Measurements from ENCODE around the gene FBXO31.

Gene FBXO31

GRCh38 chr16:87339086-87339723 lies 44.4 kb downstream of the FBXO31 start:
- H3K9ac ChIP-seq (ENCODE audit: low read length in 2 of 2): no peak overlapping the region
- H3K4me3 ChIP-seq (ENCODE audit: low read length in 2 of 2): no peak overlapping the region
- no peak overlapping the region for H3K27ac ChIP-seq (ENCODE audit: low read length)
- H3K27me3 ChIP-seq (ENCODE audit: control insufficient read depth in 1 of 2, insufficient read depth in 2 of 2, low read length in 2 of 2): no peaks in the 10 kb centered on the region
- peaks cover 45% of the 10 kb centered on the region in 2 donors for H3K36me3 ChIP-seq (ENCODE audit: control insufficient read depth in 2 of 2, insufficient read depth in 2 of 2, low read length in 2 of 2)
- no peaks in the 10 kb centered on the region for H3K4me1 ChIP-seq (ENCODE audit: control insufficient read depth, insufficient read depth, low read length)
- no peaks in the 10 kb centered on the region for H3K9me3 ChIP-seq (ENCODE audit: control insufficient read depth in 2 of 2, low read length in 2 of 2)

DNA sequence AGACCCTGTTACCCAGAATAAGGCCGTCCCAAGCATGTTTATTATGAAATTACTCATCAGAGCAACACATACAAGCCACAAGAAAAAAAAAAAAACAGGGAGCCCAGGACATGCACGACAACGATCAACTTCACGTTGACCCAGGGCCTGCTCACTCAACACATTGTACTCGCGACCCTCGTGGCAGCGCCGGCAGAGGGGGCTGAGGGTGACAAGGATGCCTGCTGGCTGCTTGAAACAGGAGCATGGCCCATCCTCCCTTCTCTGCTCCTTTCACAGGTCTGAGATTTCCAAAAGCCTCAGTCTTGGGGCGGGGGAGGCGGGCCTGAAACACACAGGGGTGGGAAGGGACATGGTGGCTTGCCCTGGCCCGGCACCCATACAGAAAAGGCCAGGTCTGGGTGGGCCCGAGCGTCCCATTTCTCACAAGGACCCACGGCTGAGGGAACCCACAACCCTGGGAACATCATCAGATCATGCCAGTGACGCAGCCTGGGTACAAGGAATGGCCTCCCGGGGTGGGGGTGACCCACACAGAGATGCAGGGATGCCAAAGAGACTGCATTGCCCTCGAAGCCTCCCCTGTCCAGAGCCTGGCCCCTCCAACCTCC lies 45.3 kb downstream of the FBXO31 start:
- Histone ChIP-seq H3K4me3 (ENCODE audit: low read length in 2 of 2) (no peak overlapping the region), H3K36me3 (ENCODE audit: control insufficient read depth in 2 of 2, insufficient read depth in 2 of 2, low read length in 2 of 2) (peaks cover 44 to 45% of the 10 kb centered on the region in 2 donors), H3K27ac (ENCODE audit: low read length) (no peak overlapping the region), H3K27me3 (ENCODE audit: control insufficient read depth in 1 of 2, insufficient read depth in 2 of 2, low read length in 2 of 2) (no peaks in the 10 kb centered on the region), H3K9ac (ENCODE audit: low read length in 2 of 2) (no peak overlapping the region), H3K4me1 (ENCODE audit: control insufficient read depth, insufficient read depth, low read length) (no peaks in the 10 kb centered on the region), H3K9me3 (ENCODE audit: control insufficient read depth in 2 of 2, low read length in 2 of 2) (no peaks in the 10 kb centered on the region)

GRCh38 chr16:87337262-87337771 lies 46.3 kb downstream of the FBXO31 start:
- Histone ChIP-seq H3K36me3 (ENCODE audit: control insufficient read depth in 2 of 2, insufficient read depth in 2 of 2, low read length in 2 of 2) (peaks cover 36 to 37% of the 10 kb centered on the region in 2 donors), H3K4me3 (ENCODE audit: low read length in 2 of 2) (no peak overlapping the region), H3K4me1 (ENCODE audit: control insufficient read depth, insufficient read depth, low read length) (peaks cover 2% of the 10 kb centered on the region), H3K9ac (ENCODE audit: low read length in 2 of 2) (no peak overlapping the region), H3K27me3 (ENCODE audit: control insufficient read depth in 1 of 2, insufficient read depth in 2 of 2, low read length in 2 of 2) (no peaks in the 10 kb centered on the region), H3K9me3 (ENCODE audit: control insufficient read depth in 2 of 2, low read length in 2 of 2) (no peaks in the 10 kb centered on the region), H3K27ac (ENCODE audit: low read length) (no peak overlapping the region)

DNA sequence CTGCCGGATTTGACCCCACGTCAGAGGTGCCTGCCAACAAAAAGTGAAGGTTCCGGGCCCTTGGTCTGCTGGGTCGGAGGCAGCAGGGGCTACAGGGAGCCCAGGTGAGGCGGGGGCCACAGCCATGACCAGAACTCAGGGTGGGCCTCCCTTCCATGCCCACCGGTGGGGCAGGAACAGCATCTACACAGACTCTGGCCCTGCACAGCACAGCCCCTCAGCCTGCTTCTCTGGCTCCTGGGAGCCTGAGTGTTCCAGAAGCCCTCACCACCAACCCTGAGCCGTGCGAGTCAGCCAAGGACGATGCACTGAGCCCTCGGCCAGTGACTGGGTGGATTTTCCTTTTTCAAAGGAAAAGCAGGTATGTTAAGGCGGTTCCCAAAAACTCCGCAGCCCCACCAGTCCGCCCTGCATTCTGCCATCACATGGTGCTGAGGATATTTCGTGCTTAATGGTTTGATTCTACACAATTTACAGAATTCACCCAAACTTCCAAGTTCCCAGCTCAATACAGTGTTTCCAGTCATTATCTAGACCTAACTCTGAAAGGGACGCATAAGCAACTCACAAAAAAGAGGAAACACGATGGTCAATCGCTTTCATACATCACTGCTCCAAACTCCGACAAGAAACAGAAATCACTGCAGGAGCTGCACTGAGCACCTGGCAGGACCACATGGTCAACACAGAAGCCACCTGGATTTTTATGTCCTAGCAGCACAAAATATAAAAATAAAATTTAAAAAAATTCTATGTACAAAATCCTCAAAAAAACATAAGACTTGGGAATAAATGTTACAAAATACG lies 46.9 kb downstream of the FBXO31 start:
- no peak overlapping the region for H3K4me3 ChIP-seq (ENCODE audit: low read length in 2 of 2)
- no peak overlapping the region for H3K27ac ChIP-seq (ENCODE audit: low read length)
- no peak overlapping the region for H3K9ac ChIP-seq (ENCODE audit: low read length in 2 of 2)
- H3K9me3 ChIP-seq (ENCODE audit: control insufficient read depth in 2 of 2, low read length in 2 of 2): no peaks in the 10 kb centered on the region
- peaks cover 4% of the 10 kb centered on the region for H3K4me1 ChIP-seq (ENCODE audit: control insufficient read depth, insufficient read depth, low read length)
- no peaks in the 10 kb centered on the region for H3K27me3 ChIP-seq (ENCODE audit: control insufficient read depth in 1 of 2, insufficient read depth in 2 of 2, low read length in 2 of 2)
- peaks cover 30% of the 10 kb centered on the region in 2 donors for H3K36me3 ChIP-seq (ENCODE audit: control insufficient read depth in 2 of 2, insufficient read depth in 2 of 2, low read length in 2 of 2)

- no peaks in the 10 kb centered on the region for H3K9me3 ChIP-seq (ENCODE audit: control insufficient read depth in 2 of 2, low read length in 2 of 2)
- H3K27ac ChIP-seq (ENCODE audit: low read length): no peak overlapping the region
- H3K9ac ChIP-seq (ENCODE audit: low read length in 2 of 2): no peak overlapping the region
- H3K4me3 ChIP-seq (ENCODE audit: low read length in 2 of 2): no peak overlapping the region
- H3K27me3 ChIP-seq (ENCODE audit: control insufficient read depth in 1 of 2, insufficient read depth in 2 of 2, low read length in 2 of 2): no peaks in the 10 kb centered on the region
- H3K36me3 ChIP-seq (ENCODE audit: control insufficient read depth in 2 of 2, insufficient read depth in 2 of 2, low read length in 2 of 2): peaks cover 33% of the 10 kb centered on the region in 2 donors
- H3K4me1 ChIP-seq (ENCODE audit: control insufficient read depth, insufficient read depth, low read length): peaks cover 6% of the 10 kb centered on the region
These were observed 47.7 kb downstream of the FBXO31 start for GRCh38 chr16:87335625-87336433.

DNA sequence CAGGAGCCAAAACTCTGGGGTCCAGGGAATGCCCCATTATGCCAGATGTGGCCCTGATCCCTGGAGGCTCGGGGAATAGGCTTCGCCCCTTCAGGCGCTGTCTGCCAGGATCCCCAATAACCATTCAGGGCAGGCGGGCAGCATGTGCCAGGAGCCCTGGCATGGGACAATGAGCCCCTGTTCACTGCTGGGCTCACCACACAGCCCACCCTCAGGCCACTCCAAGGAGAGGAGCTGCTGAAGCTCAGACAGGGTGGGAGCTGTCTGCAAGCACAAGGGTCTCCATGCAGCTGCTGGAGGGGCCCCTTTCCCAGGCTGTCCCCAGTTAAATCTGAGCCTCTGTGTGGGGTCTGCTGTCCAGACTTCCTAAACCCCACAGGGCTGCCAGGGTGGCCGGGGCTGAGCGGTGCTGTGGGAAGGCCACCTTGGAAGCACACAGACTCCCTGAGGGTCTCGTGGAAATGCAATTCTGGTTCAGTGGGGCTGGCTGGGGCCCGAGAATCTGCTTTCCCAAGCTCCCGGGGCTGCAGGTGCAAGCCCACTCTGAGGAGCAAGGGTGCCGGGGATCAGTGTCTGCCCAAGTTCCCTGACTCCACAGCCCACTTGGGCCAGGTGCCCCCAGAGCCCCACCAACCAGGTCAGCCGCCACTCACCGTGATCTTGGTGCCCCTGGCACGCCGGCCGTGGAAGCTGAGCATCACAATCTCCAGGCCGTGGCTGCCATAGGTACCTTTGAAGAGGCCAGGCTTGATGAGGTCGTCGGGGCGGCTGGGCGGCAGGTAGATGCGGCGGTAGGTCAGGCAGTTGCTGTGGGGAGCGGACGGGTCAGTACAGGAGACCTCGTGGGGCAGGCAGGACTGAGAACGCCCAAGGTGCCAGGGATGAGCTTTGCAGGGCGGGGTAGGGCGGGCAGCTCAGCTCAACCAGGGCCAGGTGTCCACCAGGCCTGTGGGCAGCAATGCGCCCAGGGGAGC lies 48.6 kb downstream of the FBXO31 start:
- no peak overlapping the region for H3K9ac ChIP-seq (ENCODE audit: low read length in 2 of 2)
- no peak overlapping the region for H3K27ac ChIP-seq (ENCODE audit: low read length)
- H3K27me3 ChIP-seq (ENCODE audit: control insufficient read depth in 1 of 2, insufficient read depth in 2 of 2, low read length in 2 of 2): no peaks in the 10 kb centered on the region
- H3K4me3 ChIP-seq (ENCODE audit: low read length in 2 of 2): no peak overlapping the region
- peaks cover 6% of the 10 kb centered on the region for H3K4me1 ChIP-seq (ENCODE audit: control insufficient read depth, insufficient read depth, low read length)
- H3K9me3 ChIP-seq (ENCODE audit: control insufficient read depth in 2 of 2, low read length in 2 of 2): no peaks in the 10 kb centered on the region
- H3K36me3 ChIP-seq (ENCODE audit: control insufficient read depth in 2 of 2, insufficient read depth in 2 of 2, low read length in 2 of 2): peaks cover 37 to 38% of the 10 kb centered on the region in 2 donors

- H3K4me3 ChIP-seq (ENCODE audit: low read length in 2 of 2): no peak overlapping the region
- H3K4me1 ChIP-seq (ENCODE audit: control insufficient read depth, insufficient read depth, low read length): peaks cover 6% of the 10 kb centered on the region
- no peak overlapping the region for H3K27ac ChIP-seq (ENCODE audit: low read length)
- no peaks in the 10 kb centered on the region for H3K9me3 ChIP-seq (ENCODE audit: control insufficient read depth in 2 of 2, low read length in 2 of 2)
- peaks cover 35 to 41% of the 10 kb centered on the region in 2 donors for H3K36me3 ChIP-seq (ENCODE audit: control insufficient read depth in 2 of 2, insufficient read depth in 2 of 2, low read length in 2 of 2)
- H3K9ac ChIP-seq (ENCODE audit: low read length in 2 of 2): no peak overlapping the region
- no peaks in the 10 kb centered on the region for H3K27me3 ChIP-seq (ENCODE audit: control insufficient read depth in 1 of 2, insufficient read depth in 2 of 2, low read length in 2 of 2)
These were observed 49.8 kb downstream of the FBXO31 start for GRCh38 chr16:87333581-87334331.

DNA sequence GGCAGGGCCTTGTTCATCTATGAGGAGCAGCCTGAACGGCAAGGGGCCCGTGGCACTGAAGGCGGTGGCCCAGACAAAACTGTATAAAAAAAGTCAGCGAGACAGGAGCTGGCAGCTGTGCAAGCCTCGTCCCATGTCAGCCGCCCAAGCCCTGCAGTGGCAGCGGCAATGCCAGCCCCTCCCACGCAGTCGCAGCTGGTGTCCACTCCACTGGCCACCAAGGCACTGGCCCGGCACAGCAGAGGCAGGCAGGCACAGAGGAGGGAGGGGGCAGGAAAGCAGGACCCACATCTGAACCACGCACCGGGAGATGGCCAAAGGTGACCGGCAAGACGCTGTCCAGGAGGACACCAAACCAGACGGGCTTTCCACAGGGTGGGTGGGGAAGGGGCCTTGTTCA lies 50.5 kb downstream of the FBXO31 start:
- Histone ChIP-seq H3K27me3 (ENCODE audit: control insufficient read depth in 1 of 2, insufficient read depth in 2 of 2, low read length in 2 of 2) (no peaks in the 10 kb centered on the region), H3K9me3 (ENCODE audit: control insufficient read depth in 2 of 2, low read length in 2 of 2) (no peaks in the 10 kb centered on the region), H3K4me1 (ENCODE audit: control insufficient read depth, insufficient read depth, low read length) (peaks cover 7% of the 10 kb centered on the region), H3K27ac (ENCODE audit: low read length) (no peak overlapping the region), H3K9ac (ENCODE audit: low read length in 2 of 2) (no peak overlapping the region), H3K4me3 (ENCODE audit: low read length in 2 of 2) (no peak overlapping the region), H3K36me3 (ENCODE audit: control insufficient read depth in 2 of 2, insufficient read depth in 2 of 2, low read length in 2 of 2) (peaks cover 39 to 43% of the 10 kb centered on the region in 2 donors)

DNA sequence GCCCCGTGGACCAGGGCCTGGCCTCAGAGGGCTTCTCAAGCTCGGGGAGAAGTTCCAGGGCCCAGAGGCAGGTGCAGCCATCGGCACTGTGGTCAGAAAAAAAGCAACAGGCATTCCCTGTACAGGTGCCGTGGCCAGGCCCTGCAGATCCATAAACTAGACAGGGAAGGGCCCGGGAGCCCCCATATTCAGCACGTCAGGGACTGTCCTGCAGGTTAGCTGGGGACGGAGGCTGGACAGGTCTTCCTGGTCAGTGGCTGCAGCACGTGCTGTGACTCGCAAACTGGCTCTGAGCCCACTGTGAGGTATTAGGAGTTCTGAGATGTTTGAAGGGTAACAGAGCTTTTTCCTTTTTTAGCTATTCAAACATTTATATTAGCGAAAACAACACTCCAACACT lies 51.4 kb downstream of the FBXO31 start:
- H3K36me3 ChIP-seq (ENCODE audit: control insufficient read depth in 2 of 2, insufficient read depth in 2 of 2, low read length in 2 of 2): peaks cover 39 to 43% of the 10 kb centered on the region in 2 donors
- no peak overlapping the region for H3K9ac ChIP-seq (ENCODE audit: low read length in 2 of 2)
- no peak overlapping the region for H3K27ac ChIP-seq (ENCODE audit: low read length)

More for the DNA sequence above, 51.4 kb downstream of the FBXO31 start:
- Histone ChIP-seq H3K27me3 (ENCODE audit: control insufficient read depth in 1 of 2, insufficient read depth in 2 of 2, low read length in 2 of 2) (no peaks in the 10 kb centered on the region), H3K4me1 (ENCODE audit: control insufficient read depth, insufficient read depth, low read length) (peaks cover 9% of the 10 kb centered on the region), H3K4me3 (ENCODE audit: low read length in 2 of 2) (no peak overlapping the region), H3K9me3 (ENCODE audit: control insufficient read depth in 2 of 2, low read length in 2 of 2) (no peaks in the 10 kb centered on the region)
